NB4 (cell line): ENCODE data around the gene MINDY4B.

ENCODE experiments used
- CTCF ChIP-seq: IDR thresholded peaks from one replicate; pipeline ENCODE4 v1.5.1; 2012; ENCODE audit warnings: low read depth, low read length
- POLR2A ChIP-seq: IDR thresholded peaks from 2 replicates; pipeline ENCODE4 v1.6.1; 2011; ENCODE audit warnings: mild to moderate bottlenecking; ENCODE audit not compliant: insufficient read length; ENCODE audit errors: extremely low read depth
- TF ChIP-seq, protein P1 (sequence below): IDR thresholded peaks from 2 replicates; pipeline ENCODE4 v1.6.1; 2011; ENCODE audit warnings: low read depth, low read length

- TF ChIP-seq CTCF, result no peak
- TF ChIP-seq POLR2A, result no peak
- TF ChIP-seq, protein P1, sequence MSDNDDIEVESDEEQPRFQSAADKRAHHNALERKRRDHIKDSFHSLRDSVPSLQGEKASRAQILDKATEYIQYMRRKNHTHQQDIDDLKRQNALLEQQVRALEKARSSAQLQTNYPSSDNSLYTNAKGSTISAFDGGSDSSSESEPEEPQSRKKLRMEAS, result no peak
Measured at GRCh38 chr3:150931745-150932144, 26.5 kb upstream of the MINDY4B start.
